Activated CD4-positive, alpha-beta T cell treated with anti-CD3 and anti-CD28 coated beads, Interleukin-2, amount 50 U/mL, for 16 hours (primary cell): ENCODE data around the gene RSBN1L.
"Not testable (repeated sequence)": the region's sequence is repeated elsewhere in the genome, so short reads cannot be mapped to it uniquely, and the experiment has no call there.

Experiments
- DNase-seq: peaks from one replicate; pipeline ENCODE4 v3.0.0-alpha.2; 2020

The RSBN1L gene

DNA sequence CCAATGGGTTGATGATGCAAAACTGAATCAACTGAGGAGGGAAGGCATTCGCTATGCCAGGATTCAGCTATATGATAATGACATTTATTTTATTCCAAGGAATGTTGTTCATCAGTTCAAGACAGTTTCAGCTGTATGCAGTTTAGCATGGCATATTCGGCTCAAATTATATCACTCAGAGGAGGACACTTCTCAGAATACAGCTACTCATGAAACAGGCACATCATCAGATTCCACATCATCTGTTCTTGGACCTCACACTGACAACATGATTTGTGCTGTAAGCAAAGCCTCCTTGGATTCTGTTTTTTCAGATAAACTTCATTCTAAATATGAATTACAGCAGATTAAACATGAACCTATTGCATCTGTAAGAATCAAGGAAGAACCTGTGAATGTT is 82.3 kb downstream of the RSBN1L start:
- DNase-seq = no peak

DNA sequence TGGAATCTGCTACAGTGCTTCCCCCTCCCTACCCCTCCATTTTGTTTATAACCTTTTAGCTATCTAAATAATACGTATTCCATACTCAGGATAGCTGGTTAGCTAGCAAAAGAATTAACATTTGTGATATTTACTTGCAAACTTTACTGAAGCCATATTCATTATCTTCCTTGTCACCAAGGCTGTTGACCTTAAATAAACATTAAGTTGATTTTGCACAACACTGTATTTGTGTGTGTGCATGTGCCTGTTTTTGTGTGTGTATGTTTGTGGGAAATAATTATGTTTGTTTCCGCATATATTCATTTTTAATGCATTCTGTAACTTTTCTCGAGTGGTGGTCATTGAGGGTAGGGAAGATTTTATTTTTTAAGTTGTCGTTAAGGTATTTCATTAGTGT is 86.1 kb downstream of the RSBN1L start:
- DNase-seq = no peak

DNA sequence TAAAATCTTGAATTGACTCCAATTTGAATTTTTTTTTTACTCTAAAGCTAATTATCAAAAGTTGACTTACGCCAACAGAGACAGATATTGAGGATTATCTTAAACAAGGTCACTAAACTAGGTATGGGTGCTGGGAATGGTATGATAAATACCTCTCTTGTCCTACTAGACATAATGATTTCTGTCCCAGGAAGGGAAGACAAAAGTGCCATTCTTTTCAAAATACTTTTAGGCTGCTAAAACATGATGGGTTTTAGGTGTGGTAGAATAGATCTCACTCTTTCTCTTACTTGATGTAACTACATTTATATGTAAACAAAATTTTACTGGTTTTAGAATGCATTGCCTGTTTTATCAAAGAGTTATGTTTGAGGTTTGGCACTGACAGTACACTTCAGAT is 86.9 kb downstream of the RSBN1L start:
- no peak for DNase-seq

DNA sequence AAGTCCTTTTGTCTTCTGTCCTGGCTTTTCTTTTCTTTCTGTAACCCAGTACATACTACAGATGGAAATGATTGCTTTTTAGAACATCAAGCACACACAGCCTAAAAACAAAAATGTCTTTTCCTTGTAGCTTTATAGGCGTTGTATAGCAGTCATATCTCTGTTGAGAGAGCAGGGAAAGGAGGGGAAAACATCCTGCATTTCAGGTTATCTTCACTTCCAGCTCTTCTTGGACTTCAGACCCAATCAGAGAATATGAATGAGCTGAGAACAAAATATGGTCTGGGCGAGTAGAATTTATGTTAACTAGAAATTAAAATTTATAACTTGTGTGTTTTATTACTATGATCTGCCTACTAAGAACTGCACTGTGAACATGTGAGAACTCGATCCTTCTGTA is 87.3 kb downstream of the RSBN1L start:
- DNase-seq = no peak

DNA sequence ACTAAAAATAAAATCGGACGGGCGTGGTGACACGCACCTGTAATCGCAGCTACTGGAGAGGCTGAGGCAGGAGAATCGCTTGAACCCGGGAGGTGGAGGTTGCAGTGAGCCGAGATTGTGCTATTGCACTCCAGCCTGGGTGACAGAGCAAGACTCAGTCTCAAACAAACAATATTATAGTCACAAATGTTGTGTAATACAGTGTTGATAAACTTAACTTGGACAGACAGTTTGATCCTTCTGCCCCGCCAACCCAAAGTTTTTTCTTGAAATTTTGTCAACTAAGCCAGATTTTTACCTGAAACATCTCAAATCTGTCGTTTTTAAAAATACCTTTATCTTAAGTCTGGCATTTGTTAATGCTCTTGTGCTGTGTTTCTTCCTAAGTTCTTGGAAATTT is 88.2 kb downstream of the RSBN1L start:
- not testable (repeated sequence) for DNase-seq

DNA sequence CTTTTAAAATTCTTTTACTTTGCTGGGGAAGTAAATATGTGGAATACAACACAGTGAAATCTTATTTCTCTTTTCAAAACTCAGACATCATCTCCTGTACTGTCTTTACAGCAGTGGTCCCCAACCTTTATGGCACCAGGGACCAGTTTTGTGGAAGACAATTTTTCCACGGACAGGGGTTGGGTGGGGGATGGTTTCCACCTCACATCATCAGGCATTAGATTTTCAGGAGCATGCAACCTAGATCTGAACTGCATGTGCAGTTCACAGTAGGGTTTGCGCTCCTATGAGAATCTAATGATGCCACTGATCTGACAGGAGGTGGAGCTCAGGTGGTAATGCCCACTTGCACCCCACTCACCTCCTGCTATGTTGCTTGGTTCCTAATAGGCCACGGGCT is 89.8 kb downstream of the RSBN1L start:
- DNase-seq = no peak

DNA sequence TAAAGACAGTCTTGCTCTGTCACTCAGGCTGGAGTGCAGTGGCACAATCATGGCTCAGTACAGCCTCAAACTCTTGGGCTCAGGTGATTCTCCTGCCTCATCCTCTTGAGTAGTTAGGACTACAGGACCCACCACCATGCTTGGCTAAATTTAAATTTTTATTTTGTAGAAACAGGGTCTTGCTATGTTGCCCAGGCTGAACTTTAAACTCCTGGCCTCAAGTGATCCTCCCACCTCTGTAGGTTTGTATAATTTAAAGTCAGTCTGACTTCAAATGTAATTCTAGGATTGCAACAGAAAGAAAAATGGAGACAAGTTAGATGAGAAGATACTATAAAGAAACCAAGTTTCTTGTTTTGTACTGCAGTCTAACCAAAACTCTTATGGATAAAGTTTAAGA is 90.5 kb downstream of the RSBN1L start:
- DNase-seq = no peak

DNA sequence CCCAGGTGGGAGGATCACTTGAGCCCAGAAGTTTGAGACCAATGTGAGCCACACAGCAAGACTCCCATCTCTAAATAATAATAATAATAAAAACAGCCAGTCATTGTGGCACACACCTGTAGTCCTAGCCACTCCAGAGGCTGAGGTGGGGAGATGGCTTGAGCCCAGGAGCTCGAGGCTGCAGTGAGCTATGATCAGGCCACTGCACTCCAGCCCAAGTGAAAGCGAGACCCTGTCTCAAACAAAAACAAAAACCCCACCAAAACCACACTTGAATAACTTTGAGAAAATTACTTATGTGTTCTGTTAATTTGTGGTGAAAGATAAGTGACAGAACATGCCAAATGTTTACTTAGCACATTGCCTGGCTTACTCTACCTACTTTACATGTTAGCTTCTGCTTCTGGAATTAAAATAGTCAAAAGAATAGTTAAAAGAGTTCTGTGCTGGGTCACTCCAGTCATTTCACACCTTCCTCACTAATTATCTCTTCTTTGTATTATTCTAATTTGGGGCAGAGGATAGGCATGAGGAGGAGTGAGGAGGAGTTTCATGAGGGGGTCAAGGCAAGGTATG is 92.2 kb downstream of the RSBN1L start:
- DNase-seq = no peak

DNA sequence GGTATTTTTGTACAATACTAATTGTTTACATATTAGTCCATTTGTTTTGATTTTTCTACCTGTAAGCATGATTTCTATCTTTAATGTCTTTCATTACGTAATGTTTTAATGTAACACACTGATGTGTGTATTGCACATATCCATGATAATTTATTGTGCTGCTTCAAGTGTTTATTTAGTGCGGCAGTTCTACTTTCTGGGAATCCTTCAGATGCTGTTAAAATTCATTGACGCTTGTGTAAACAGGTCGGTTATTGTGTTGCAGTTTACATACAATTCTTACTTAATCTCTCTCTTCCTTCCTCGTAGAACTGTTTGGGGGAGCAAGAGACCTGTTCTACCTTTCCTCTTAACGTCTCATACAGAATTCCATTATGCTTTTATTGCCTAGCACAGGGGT is 95.1 kb downstream of the RSBN1L start:
- DNase-seq = no peak

DNA sequence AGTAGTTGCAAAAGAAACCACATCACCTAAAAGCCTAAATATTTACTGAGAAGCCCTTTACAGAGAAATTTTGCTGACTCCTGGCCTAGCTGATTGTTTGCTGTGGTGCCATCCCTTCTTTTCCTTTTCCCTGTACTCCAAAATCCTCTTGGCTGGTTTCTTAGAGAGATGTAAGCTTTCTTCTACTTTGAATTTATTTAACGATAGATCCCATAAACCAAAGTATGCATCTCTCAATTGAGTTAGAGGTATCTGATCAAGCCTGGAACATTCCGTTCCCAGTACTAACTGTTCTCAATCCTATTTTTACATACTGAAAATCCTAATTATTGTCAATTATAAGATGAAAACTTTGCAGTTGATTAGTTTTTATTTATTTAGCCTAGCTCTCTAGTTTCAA is 95.7 kb downstream of the RSBN1L start:
- DNase-seq = no peak

DNA sequence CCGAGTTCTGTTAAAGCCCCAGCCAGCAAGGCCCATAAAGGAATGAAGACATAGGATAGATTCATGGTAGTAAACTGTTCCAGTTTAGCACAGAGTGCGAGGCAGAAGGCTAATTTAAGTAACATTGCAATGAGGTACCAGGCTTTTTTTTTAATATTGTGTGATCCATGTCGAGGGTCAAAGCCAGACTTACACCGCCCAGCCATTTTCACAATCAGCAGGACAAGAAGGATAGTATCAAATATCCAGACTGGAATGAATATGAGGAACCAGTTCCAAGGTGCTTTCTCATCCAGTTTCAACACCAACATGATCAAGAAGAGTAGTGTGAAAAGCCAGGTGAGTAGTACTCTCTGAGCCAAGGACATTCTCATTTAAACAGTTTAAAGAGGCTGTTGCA is 97.7 kb downstream of the RSBN1L start:
- no peak for DNase-seq

DNA sequence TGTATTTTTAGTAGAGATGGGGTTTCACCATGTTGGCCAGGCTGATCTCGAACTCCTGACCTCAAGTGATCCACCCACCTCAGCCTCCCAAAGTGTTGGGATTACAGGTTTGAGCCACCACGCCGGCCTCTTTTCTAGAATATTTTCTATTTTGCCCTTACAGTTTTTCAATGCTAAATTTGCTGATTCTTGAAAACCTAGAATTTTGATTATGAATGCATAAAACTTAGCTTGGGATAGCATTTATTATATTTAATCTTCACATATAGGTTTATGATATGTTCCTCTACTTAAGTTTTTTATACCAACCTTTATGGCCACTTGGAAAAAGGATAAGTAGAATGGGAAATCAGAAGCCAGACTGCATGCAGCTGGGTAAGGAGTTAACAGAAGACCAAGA is 99.8 kb downstream of the RSBN1L start:
- no peak for DNase-seq

DNA sequence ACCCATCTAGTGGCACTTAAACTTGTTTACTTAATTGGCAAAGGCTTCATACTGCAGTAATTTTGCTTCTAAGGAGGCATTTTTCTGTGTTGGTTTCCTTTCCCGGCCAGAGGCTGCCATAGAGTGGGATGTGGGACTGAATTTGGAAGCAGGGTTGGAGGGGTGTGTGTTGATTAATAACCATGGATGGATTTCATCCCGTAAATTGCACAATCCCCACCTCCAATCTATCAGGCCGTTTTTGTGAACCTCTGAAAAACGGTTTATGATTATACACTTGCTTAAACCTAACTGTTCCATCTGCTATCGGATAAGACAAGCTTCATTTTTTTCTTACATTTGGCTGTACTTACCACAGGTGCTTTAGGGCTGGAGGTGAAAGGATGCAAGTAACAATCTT is 100.7 kb downstream of the RSBN1L start:
- no peak for DNase-seq

DNA sequence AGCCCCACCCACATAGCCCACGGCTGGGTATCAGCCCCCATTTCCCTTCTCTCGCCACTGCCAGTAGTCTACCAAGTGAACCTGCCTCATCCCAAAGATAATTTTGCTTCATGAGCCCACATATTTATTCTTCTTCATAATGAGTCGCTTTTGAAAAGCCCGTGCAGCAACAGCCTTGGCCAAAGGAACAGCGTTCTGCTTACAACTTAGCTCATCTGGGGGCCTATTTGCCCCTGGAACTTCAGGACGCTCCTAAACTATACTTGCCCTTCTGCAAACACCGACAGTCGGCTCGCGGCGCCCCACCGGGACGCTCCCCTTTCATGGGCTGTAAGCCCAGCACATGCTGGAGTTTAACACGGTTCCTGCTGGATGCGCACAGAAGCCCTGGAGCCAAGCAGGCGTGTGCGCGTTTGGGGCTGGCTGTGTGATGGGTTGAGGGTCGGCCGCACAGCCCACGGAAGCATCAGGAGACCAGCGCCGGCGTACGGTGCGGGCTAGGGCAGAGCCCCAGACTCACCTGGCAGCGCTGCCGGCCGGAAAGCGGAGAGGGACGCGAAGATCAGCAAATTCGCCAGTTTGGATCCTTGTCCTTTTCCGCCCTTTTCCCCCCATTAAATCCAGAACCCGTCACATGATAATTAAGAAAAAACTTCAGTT is 101.6 kb downstream of the RSBN1L start:
- no peak for DNase-seq

DNA sequence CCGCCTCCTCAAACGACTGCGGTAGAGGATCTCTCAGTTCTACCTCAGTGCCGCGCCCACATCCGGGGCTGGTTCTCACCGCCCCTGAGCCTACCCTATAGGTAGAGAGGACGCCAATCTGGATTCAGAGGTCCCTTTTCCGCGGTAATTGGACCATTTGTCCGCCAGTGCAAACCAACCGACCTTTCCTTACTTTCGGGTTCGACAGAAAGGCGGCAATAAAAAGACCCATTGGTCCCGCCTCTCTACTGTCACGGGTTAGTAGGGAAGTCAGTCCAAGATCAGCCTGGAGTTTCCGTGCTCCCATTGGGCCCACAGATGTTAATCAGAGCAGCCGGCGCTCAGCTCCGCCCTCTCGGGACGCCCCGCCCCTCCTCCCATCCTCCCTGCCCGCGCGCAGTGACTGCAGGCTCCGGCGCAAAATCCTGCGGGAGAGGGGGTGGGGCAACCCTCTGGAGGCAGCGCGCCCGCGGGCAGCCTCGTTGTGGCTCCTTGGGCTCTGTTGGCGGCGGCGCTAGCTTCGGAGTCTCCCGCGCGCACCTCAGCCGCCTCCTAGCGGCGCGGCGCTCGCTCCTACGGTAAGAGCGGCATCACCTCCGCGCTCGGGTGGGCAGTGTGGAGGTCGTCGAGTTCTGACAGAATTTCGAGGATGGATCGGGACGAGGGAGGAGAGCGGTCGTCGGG is 102.3 kb downstream of the RSBN1L start, which contains the start of the genes PHTF2 and TMEM60:
Gene PHTF2, plus strand, starts transcription at position 380 of the 684 bp plus-strand sequence.
Gene TMEM60, minus strand, starts transcription at position 41 of the 684 bp plus-strand sequence. CDS start 4,061 bp downstream, outside the sequence.
- peak; percentile 98 for DNase-seq

DNA sequence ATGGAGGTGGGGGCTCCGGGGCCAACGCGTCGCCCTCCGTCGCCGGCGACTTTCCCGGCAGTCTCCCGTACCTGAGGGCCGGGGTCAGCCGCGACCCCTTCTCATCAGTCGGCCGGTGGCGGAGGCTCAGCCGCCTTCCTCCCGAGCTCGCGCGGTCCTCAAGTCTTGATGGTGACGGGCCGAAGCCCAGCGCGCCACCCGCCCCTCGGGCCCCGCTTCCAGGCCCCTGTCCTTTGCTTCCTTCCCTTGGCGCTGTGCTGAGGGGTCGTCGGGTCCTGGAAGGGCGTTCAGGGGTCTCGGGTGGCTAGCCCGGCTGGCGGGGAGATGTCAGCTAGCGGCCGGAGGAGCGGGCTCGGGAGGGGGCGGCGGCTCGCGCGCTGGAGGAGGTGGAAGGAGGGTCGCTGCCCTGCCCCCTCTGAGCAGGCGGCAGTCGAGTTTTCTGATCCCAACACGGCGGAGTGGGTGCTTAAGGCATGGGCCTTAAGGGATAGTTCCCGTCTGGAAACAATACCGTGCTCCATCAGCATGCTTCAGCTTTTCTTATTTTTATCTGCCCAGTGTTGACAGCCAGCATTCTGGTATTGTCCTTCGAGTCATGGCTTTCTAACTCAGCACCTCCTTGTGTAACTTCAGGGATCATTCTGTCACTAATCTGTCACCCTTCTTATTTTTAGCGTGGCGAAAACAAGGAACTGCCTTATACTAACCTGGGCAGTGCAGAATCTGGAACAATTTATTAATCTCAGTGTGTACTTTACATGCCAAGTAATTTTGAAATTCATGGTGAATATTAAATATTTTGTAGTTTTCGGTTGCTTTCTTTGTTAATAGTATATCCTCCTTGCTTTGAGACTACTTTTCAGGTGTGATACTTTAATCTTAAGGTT is 103.1 kb downstream of the RSBN1L start:
- peak; percentile 41 for DNase-seq

DNA sequence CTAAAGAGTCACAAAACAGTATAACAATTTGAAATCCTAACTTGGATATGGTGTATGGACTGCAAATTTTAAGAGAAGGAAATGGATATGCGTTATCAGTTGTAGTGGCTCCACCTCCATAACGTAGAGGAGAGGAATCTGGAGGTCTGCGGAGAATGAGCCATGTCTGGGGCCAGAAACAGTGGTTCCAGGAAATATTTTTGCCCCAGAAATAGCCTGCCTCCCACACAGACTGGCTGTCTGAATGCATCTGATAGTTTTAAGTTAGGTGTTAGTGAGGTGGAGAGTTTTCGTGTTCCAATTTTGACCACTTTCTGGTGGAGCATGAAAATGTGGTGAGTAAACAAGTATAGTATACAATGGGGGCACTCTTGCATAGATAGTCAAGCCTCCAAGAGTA is 103.9 kb downstream of the RSBN1L start:
- DNase-seq = peak; percentile 35

DNA sequence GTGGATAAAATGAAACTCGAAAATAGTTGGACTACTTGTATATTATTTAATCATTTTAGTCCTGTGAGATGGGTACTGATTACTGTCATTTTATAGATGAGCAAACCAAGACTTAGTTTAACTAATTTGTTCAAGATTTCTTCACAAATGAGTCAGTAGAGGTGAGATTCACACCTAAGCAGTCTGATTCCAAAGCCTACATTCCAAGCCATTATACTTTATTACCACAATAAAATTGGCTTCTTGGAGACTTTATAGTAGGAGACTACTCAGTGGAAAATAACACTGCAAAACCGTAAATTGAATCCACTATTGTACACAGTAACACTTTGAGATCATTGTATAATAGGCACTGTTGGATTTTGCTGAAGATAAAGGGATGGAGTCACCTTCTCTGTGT is 104.5 kb downstream of the RSBN1L start:
- DNase-seq = no peak

DNA sequence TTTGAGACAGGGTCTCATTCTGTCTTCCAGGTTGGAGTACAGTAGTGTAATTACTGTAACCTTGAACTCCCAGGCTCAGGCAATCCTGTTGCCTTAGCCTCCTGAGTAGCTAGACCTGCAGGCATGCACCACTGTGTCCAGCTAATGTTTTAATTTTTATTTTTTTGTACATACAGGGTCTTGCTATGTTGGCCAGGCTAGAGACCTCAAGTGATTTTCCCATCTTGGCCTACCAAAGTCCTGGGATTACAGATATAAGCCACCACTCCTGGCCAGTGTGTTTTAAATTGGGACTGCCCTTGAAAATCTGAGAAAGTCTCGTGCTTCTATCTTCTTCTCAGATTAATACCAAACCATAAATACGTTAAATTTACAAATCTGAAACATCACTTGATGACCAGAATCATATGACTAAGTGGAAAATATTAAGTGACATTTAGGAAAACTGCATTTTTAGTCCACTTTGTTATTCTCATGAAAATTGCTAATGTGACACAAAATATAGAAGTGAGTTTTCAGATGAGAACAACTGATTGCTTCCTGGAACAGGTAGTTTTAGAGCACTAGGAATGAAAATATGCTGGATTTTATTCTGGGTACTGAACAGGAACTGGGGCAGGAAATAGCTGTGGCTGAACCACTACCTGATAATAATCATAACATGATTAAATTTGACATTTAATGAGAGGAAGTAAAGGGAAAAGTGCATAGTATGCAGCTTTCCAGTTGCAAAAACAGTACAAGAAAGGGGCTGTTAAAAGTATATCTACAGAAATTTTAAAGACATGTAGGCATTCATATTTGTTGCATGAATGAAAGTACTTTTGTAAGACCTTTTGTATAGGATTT is 106.5 kb downstream of the RSBN1L start:
- DNase-seq = peak; percentile 48

DNA sequence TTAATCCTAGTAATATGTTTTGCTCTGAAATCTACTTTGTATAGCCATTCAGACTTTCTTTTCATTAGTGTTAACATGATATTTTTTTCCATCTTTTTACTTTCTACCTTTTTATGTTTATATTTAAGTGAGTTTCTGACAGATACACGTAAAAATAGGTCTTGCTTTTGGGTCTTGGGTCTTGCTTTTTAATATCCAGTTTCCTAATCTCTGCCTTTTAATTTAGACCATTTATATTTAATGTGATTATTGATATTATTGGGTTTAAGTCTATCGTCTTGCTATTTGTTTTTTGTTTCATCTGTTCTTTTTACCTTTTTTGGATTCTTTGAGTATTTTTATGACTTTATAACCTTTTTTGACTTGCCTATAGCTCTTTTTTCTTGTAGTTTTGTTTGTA is 110.2 kb downstream of the RSBN1L start:
- no peak for DNase-seq

DNA sequence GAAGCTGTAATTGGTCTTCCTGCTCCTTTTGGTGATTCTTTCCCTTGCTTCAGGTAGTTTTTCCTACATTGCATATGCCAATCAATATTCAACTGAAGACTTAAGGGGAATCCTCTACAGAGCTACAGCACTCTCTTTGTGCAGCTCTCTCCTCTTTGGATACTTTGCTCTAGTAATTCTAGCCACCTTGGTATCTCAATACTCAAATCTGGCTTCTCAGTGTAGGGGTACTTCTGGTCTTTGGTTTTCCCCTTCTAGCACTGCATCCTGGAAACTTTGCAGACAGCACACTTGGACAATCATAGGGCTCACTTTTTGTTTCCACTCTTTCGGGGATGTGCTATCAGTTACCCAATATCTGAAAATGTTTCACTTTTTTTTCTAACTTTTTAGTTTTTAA is 112.3 kb downstream of the RSBN1L start:
- no peak for DNase-seq
